Measurements from ENCODE around the gene OBP2B. TPM values are rescaled to one million over a fixed set of nuclear protein-coding genes. Genes with fewer than 3 reads are reported as not detected.

OBP2B gene
- polyA plus RNA-seq, 2 of the 4 experiments (the other 2 are of a cell fraction), result not detected

DNA sequence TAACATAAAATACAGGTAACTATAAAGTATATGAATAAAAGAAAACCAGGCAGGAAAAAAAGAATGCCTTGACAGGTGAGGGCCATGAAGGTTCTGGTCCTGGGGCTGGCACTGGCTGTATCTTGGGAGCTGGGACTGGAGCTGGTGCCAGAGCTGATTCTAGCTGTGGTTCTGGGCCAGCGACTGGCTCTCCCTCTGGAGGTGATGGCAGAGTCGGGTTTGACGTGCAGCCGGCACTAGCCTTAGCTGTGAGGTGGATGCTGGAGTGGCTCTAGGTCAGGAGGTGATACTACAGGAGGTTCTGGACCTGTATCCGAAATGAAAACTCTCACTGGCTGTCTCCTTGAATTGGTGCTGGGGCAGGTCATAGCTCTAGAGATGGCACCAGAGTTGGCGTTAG is 22.3 kb downstream of the OBP2B start:
- no peak for TF ChIP-seq EP300 (IDR thresholded peaks at IDR 0.05)
- no peak for TF ChIP-seq HEYL (CRISPR knock-in tag; IDR thresholded peaks at IDR 0.05)
- no peak for TF ChIP-seq GATA3 (IDR thresholded peaks at IDR 0.05; ENCODE audit: borderline replicate concordance)
- no peak for TF ChIP-seq EHMT2 (IDR thresholded peaks at IDR 0.05; ENCODE audit: low read depth)
- TF ChIP-seq RAD21 (conservative IDR thresholded peaks at IDR 0.05 in 1 of 2, IDR thresholded peaks at IDR 0.05 in 1 of 2), result no peak
- no peak for TF ChIP-seq POLR2AphosphoS2 (conservative IDR thresholded peaks at IDR 0.05; ENCODE audit: low read length)
- no peak for FAIRE-seq
- CTCF ChIA-PET, result interaction anchor here (0.7 to 5.6 kb wide), 43 partner anchors 11 to 532 kb away, joined by 3 to 89 read pairs (median 4); partner anchors contain the start of genes MED22 and RPL7A

DNA sequence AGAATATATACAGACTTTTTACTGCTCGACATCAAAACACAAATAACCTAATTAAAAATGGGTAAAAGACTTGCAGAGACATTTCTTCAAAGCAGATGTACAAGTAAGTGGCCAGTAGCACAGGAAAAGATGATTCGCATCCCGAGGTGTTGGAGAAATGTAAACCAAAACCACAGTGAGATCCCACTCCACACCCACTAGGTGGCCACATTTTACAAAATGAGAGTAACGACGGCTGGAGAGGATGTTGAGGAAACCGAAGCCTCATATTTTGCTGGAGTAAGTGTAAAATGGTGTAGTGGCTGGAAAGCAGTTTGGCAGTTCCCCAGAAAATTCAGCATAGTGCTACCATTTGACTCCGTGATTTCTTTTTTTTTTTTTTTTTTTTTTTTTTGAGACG is 24.1 kb downstream of the OBP2B start:
- Histone ChIP-seq H3K4me1 (0 out of 3 replicates have a peak, but pooled peaks cover 3% of the 10 kb centered on the region), H3K27ac (no peak overlapping the region), H3K4me2 (peak overlapping the region; percentile 28), H3K9me3 (no peaks in the 10 kb centered on the region), H3K4me3 (no peak overlapping the region)
- TF ChIP-seq, protein P1, sequence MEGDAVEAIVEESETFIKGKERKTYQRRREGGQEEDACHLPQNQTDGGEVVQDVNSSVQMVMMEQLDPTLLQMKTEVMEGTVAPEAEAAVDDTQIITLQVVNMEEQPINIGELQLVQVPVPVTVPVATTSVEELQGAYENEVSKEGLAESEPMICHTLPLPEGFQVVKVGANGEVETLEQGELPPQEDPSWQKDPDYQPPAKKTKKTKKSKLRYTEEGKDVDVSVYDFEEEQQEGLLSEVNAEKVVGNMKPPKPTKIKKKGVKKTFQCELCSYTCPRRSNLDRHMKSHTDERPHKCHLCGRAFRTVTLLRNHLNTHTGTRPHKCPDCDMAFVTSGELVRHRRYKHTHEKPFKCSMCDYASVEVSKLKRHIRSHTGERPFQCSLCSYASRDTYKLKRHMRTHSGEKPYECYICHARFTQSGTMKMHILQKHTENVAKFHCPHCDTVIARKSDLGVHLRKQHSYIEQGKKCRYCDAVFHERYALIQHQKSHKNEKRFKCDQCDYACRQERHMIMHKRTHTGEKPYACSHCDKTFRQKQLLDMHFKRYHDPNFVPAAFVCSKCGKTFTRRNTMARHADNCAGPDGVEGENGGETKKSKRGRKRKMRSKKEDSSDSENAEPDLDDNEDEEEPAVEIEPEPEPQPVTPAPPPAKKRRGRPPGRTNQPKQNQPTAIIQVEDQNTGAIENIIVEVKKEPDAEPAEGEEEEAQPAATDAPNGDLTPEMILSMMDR (IDR thresholded peaks at IDR 0.05), result peak; percentile 58
- TF ChIP-seq RAD21 (conservative IDR thresholded peaks at IDR 0.05 in 1 of 2, IDR thresholded peaks at IDR 0.05 in 1 of 2), result peak; percentile 64 to 72
- TF ChIP-seq FOSL2 (IDR thresholded peaks at IDR 0.05), result no peak
- TF ChIP-seq FOSL2 (CRISPR knock-in tag; IDR thresholded peaks at IDR 0.05), result no peak
- TF ChIP-seq JUN (IDR thresholded peaks at IDR 0.05), result no peak
- peak; percentile 42; the same call in 1 of the 3 replicates for TF ChIP-seq SMC3 (IDR thresholded peaks at IDR 0.05)
- FAIRE-seq (peak; percentile 59), ATAC-seq (peak; percentile 75 to 82), DNase-seq (ENCODE audit: low read depth in 1 of 2, low spot score in 1 of 2) (peak; percentile 71 to 76)
- CTCF ChIA-PET, result interaction anchor here (0.6 to 5.6 kb wide), 31 partner anchors 9 to 311 kb away, joined by 3 to 89 read pairs (median 5); partner anchors contain the start of genes SURF1 and SURF2
- 4% methylated on average over 7 of the region's 8 CpGs for WGBS (ENCODE audit: missing lambda C conversion rate)
- POLR2A ChIA-PET, result no interaction called here

More for the DNA sequence above, 22.3 kb downstream of the OBP2B start:
- WGBS (ENCODE audit: missing lambda C conversion rate), result 68% methylated on average over 6 of the region's 6 CpGs
- no peak for ATAC-seq
- Histone ChIP-seq H3K4me2 (no peak overlapping the region), H3K27ac (no peak overlapping the region), H3K4me3 (no peak overlapping the region), H3K4me1 (peaks cover 4% of the 10 kb centered on the region; the same call in 1 of the 3 replicates), H3K9me3 (no peaks in the 10 kb centered on the region)
- POLR2A ChIA-PET, result interaction anchor here (0.7 to 2.0 kb wide), 3 partner anchors 52 to 458 kb away, joined by 3 to 14 read pairs (median 4); partner anchors contain the start of genes MED22 and RPL7A
- no peak for DNase-seq (ENCODE audit: low read depth in 1 of 2, low spot score in 1 of 2)

DNA sequence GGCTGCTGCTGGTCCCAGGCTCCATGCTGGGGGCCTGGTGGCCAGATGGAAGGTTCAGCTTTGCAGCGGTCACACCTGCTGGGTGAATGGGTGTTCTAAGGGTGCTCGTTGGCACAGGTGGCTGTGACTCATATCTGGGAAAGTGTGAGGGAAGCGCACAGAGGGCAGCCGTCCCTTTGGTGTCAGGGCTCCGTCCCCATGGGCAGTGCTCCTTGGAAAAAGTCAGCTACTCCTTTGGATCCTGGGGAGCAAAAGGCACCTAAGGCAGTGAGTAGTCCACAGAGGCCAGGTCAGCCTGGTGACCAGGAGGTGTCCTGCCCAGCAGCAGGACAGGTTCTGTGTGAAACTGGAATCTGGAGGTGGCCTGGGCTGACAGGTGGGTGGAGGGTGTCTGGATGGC is 26.9 kb downstream of the OBP2B start:
- FAIRE-seq (no peak), DNase-seq (ENCODE audit: low read depth in 1 of 2, low spot score in 1 of 2) (no peak), ATAC-seq (no peak)
- Histone ChIP-seq H3K4me2 (no peak overlapping the region), H3K27ac (no peak overlapping the region), H3K9me3 (no peaks in the 10 kb centered on the region), H3K4me3 (no peak overlapping the region), H3K4me1 (0 out of 3 replicates have a peak, but pooled peaks cover 3% of the 10 kb centered on the region)
- ChIA-PET POLR2A (no interaction called here), CTCF (interaction anchor here (0.7 to 3.1 kb wide), 9 partner anchors 30 to 255 kb away, joined by 3 to 22 read pairs (median 5); no protein-coding TSS in a partner anchor)
- TF ChIP-seq, protein P2, sequence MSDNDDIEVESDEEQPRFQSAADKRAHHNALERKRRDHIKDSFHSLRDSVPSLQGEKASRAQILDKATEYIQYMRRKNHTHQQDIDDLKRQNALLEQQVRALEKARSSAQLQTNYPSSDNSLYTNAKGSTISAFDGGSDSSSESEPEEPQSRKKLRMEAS (IDR thresholded peaks at IDR 0.05), result no peak
- 77% methylated on average over 3 of the region's 5 CpGs for WGBS (ENCODE audit: missing lambda C conversion rate)

DNA sequence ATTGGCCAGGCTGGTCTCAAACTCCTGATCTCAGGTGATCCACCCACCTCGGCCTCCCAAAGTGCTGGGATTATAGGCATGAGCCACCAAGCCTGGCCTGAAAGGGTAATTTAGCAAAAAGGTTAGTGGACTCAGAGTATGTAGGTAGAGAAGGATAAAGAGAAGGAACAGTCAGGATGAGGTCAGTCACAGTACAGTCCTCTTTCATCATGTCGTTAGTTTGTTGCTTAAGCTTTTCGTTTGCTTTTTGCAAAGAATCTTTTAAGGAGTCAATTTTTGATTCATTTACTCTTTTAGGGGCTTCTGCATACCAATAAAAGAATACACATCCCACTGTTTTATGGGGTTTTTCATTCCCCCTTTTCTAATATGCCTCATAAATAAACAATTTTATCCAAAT is 27.5 kb downstream of the OBP2B start:
- Histone ChIP-seq H3K9me3 (no peaks in the 10 kb centered on the region), H3K4me2 (no peak overlapping the region), H3K27ac (no peak overlapping the region), H3K4me3 (no peak overlapping the region), H3K4me1 (0 out of 3 replicates have a peak, but pooled peaks cover 3% of the 10 kb centered on the region)
- FAIRE-seq (no peak), DNase-seq (ENCODE audit: low read depth in 1 of 2, low spot score in 1 of 2) (no peak), ATAC-seq (no peak)
- TF ChIP-seq NFE2L2 (conservative IDR thresholded peaks at IDR 0.05; ENCODE audit: low read length) (no peak), JUN (IDR thresholded peaks at IDR 0.05) (no peak), FOXS1 (CRISPR knock-in tag; IDR thresholded peaks at IDR 0.05) (no peak), TFCP2L1 (CRISPR knock-in tag; IDR thresholded peaks at IDR 0.05) (no peak), CBX2 (IDR thresholded peaks at IDR 0.05; ENCODE audit: borderline replicate concordance, low read depth) (no peak), HOXA7 (CRISPR knock-in tag; IDR thresholded peaks at IDR 0.05) (no peak), MAFK (IDR thresholded peaks at IDR 0.05; ENCODE audit: partially characterized antibody) (no peak)
- TF ChIP-seq, protein P3, sequence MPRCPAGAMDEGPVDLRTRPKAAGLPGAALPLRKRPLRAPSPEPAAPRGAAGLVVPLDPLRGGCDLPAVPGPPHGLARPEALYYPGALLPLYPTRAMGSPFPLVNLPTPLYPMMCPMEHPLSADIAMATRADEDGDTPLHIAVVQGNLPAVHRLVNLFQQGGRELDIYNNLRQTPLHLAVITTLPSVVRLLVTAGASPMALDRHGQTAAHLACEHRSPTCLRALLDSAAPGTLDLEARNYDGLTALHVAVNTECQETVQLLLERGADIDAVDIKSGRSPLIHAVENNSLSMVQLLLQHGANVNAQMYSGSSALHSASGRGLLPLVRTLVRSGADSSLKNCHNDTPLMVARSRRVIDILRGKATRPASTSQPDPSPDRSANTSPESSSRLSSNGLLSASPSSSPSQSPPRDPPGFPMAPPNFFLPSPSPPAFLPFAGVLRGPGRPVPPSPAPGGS (IDR thresholded peaks at IDR 0.05), result no peak
- 53% methylated on average over 3 of the region's 3 CpGs for WGBS (ENCODE audit: missing lambda C conversion rate)
- POLR2A ChIA-PET, result no interaction called here
- CTCF ChIA-PET, result interaction anchor here (1.1 to 10.6 kb wide), 16 partner anchors 6 to 305 kb away, joined by 3 to 89 read pairs (median 6); no protein-coding TSS in a partner anchor
